GM21367 (cell line): ENCODE measurements around the gene CBL.
A peak's percentile ranks its signal among the peaks of the same experiment; 100 is the strongest.
"Not testable (repeated sequence)": the region's sequence is repeated elsewhere in the genome, so short reads cannot be mapped to it uniquely, and the experiment has no call there.

Source experiments
- ATAC-seq: cut with Tn5 transposase; IDR thresholded peaks from one replicate; pipeline ENCODE4 v1.9.1; 2021; ENCODE audit not compliant: unreplicated experiment

CBL gene

DNA sequence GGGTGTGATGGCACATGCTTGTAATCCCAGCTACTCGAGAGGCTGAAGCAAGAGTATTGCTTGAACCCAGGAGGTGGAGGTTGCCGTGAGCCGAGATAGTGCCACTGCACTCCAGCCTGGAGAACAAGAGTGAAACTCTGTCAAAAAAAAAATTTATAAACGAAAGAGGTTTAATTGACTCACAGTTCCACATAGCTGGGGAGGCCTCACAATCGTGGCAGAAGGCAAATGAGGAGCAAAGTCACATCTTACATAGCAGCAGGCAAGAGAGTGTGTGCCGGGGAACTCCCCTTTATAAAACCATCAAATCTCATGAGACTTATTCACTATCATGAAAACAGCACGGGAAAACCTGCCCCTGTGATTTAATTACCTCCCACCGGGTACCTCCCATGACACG lies 21.7 kb upstream of the CBL start:
- ATAC-seq: not testable (repeated sequence)

DNA sequence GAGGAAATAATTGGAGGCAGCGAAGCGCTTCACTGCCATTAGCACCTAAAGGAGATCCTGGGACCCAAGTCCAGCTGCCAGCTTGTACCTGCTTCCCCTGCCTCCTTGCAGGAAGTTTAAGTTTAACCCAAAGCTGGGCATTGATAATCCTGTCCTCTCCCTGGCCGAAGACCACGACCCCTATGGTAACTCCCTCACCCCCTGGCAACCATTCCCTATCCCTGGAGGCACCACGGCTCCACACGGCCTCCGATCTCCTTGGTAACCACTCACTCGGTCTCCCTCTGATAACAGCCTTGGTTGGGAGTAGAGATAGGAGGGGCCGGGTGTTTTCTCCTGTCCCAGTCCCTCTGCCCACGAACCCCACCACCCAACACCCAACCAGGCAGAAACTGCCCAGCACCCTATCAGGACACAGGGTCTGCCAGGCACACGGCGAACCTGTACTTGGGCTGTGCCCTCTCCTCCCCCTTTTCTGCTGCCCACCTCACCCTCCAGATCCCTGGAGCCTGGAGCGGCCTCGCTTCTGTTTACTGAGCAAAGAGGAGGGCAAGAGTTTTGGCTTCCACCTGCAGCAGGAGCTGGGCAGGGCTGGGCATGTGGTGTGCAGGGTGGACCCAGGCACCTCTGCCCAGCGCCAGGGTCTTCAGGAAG lies 20.0 kb upstream of the CBL start:
- no peak for ATAC-seq

DNA sequence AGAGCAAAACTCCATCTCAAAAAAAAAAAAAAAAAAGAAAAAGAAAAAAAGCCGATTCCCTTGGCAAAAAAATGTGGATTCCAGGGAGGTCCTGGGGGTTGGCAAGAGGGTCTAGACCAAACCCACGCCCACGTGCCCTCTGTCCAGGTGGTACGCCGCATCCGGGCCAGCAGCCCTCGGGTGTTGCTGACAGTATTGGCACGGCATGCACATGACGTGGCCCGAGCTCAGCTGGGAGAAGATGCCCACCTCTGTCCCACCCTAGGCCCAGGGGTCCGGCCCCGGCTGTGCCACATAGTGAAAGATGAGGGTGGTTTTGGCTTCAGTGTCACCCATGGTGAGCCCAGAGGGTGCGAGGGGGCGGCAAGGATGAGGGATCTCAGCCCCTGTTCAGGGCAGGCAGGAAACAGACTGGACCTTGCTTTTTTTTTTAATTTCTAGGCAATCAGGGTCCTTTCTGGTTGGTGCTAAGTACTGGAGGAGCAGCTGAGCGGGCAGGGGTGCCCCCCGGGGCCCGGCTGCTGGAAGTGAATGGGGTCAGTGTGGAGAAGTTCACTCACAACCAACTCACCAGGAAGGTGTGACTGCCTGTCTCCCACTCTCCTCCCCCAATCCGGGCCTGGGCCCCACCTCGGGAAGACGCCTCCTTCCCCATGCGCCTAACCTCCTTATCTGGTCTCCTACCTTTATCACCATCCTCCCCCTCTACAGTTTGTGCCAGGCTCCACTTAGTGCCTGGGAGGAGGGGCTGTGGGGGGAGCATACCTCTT lies 18.8 kb upstream of the CBL start:
- no peak for ATAC-seq

DNA sequence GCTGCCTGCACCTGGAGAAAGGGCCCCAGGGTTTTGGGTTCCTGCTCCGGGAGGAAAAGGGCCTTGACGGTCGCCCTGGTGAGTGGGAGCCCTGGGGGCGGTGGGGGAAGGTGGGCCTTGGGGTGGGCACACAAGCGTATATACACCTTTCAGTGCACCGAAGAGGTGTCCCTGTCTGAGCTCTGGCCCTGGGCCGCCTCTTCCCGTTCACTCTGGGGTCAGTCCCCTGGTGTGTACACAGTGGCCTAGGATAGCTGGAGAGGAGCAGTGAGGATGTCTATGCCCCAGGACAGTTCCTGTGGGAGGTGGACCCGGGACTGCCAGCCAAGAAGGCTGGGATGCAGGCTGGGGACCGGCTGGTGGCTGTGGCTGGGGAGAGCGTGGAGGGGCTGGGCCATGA lies 18.1 kb upstream of the CBL start:
- ATAC-seq: no peak

- no peak for ATAC-seq
These were observed 17.3 kb upstream of the CBL start for GRCh38 chr11:119188887-119189286.

DNA sequence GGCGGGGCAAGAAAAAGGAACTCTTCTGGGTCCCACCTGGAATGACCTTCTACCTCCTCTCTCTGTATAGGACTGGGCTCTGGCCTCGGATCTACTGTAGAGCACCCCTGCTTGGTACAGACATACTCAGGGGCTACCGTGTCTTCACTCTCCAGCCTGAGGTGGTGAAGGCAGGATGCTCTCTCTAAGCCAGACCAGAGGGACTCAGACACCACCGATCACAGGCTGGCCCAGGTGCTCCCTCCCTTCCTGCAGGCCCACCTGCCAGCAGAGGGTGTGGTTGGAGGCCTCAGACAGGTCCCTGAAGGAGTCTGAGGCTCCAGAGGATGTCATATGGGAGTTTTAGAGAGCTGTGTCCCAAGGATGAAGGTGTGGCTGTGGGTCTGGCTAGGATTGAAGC lies 16.7 kb upstream of the CBL start:
- no peak for ATAC-seq

DNA sequence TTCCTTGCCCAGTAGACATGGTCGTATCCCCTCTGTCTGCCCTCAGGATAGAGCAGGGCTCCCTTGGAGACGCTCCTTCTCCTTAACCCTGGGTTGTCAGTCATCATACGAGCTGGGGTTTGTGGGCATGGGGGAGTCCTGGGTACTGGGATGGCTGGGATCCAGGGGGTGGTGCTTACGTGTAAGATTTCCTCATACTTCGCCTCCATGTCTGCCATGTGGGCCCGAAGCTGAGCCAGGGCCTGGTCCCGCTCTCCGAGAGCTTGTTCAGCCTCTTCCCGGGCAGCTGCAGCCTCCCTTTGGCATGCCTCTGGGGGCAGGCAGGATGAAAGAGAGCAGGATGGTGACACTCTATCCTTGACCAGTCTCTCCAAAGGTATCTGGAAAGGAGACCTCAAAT lies 15.6 kb upstream of the CBL start:
- ATAC-seq: no peak

- ATAC-seq: not testable (repeated sequence)
These were observed 14.9 kb upstream of the CBL start for GRCh38 chr11:119191265-119191664.

GRCh38 chr11:119192111-119192510 lies 14.0 kb upstream of the CBL start:
- no peak for ATAC-seq

DNA sequence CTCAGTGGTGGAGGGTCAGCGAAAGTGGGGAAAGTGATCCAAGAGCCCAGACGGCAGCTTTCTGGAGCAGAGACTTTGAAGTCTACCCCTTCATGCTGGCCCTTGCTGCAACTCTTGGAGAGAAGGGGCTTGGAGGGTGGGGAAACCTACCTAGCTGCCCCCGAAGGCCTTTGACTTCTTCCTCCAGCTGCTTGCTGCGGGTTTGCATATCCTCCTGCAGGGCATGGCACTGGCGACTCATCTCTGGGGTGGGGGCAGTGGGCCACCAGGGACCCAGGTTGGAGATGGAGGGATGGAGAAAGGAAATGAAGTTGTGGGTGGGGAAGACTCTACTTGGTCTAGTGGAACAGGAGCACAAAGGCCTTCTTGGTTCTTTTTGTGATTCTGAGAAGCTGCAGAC lies 13.1 kb upstream of the CBL start:
- ATAC-seq: no peak

- no peak for ATAC-seq
These were observed 12.5 kb upstream of the CBL start for GRCh38 chr11:119193626-119194025.

DNA sequence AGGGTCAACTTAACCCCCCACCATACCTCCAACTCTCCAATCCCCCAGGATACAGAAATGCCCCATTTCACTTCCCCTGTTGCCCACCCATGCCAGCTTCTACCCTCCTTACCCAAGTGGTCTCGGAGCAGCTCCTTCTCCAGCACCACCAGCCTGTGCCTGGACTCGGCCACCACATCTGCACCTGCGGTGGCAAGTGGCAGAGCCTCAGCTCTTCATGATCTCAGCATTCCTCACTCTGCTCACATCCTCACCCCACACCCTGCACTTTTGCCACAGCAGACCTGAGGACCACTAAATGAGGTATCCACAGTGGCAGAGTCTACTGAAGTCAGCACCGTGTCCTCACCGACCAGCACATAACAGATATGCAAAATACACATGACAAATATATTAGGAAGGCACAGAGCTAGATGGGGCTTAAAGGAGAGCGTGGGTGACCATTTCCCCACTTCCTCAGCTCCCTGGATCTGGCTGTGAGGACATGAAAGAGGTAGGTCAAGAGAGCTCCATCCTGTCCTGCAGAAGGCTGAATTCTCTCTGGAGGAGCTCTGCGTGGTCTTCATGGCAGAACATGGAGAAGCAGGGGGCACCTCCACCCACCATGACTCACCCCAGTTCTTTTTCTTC lies 11.2 kb upstream of the CBL start:
- ATAC-seq: no peak

GRCh38 chr11:119195680-119196079 lies 10.5 kb upstream of the CBL start:
- no peak for ATAC-seq

- peak; percentile 74 for ATAC-seq
These were observed 9.2 kb upstream of the CBL start for GRCh38 chr11:119196833-119197483.

GRCh38 chr11:119198925-119199324 lies 7.2 kb upstream of the CBL start:
- no peak for ATAC-seq

DNA sequence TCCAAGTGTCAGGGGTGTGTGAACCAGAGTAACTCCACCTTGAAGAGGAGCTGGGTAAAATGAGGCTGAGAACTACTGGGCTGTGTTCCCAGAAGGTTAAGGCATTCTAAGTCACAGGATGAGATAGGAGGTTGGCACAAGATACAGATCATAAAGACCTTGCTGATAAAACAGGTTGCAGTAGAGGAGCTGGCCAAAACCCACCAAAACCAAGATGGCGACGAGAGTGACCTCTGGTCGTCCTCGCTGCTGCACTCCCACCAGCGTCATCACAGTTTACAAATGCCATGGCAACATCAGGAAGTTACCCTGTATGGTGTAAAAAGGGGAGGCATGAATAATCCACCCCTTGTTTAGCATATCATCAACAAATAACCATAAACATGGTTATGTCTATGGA lies 4.9 kb upstream of the CBL start:
- not testable (repeated sequence) for ATAC-seq

DNA sequence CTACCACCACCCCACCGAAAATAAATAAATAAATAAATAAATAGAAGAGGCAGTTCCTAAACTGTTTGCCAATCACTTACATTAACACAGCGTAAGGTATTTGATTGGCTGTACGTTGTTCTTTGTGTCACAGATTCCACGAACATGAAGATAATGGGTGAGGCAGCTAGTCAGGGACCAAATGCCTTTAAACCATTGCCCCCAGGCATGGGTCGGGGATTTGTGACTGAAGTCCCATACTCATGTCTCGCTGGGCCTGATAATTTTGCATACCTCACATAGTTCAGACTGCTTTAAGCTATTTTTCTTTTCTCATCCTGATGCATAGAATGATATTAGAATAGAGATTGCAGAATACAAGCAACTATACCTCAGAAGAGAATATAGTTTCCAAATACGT lies 3.6 kb upstream of the CBL start:
- no peak for ATAC-seq

- ATAC-seq: no peak
These were observed 2.1 kb upstream of the CBL start for GRCh38 chr11:119204066-119204465.

GRCh38 chr11:119205080-119205479 lies 1.1 kb upstream of the CBL start:
- ATAC-seq: no peak

DNA sequence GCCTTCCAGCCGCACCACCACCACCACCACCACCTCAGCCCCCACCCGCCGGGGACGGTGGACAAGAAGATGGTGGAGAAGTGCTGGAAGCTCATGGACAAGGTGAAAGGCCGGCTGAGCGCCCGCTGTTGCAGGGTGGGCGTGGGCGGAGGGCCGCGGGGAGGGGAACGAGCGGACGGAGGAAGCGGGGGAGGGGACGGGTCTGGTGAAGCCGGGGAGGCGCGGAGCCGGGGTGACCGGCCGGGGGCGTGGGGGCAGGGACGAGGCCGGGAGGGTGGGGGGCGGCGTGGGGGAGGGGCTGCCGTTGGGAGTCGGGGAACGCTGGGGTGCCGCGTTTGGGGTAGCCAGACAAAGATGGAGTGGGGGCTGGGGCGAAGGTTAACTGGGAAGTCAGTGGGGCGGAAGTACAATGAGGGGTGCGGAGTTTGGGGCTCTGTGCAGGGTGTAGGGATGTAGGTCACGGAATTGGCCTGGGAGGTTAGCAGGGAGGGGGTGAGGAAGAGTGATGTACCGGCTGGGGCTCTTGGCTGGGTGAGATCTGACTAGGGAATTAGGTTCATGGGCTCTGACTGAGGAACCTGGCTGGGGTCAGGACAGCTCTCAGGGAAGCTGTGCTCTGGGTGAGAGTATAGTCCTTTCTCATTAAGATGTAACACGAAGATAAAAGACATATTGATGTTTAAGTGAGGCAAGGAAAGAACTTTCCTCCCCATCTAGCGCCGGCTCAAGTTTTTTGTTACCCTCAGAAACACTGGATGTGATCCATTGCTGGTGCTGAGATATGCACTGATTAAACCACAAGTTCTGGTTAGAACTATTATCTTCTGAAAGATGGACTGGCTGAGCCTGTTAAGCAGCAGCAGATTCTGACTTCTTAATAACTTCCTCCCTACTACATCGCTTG lies 624 bp downstream of the CBL start:
- ATAC-seq: no peak
